Liver (tissue), 3 donors: Measurements from ENCODE around the gene FMO2.

Experiments used
- GABPA ChIP-seq, 2 donors: IDR thresholded peaks in 1 of 2; conservative IDR thresholded peaks in 1 of 2; 2 replicates each; pipeline ENCODE4 v1.6.1; 2016; ENCODE audit warnings: antibody characterized with exemption in 2 of 2, mild to moderate bottlenecking in 1 of 2, moderate library complexity in 1 of 2
- JUND ChIP-seq, 2 donors: IDR thresholded peaks; 2 replicates each; pipeline ENCODE4 v1.6.1; 2016; ENCODE audit warnings: antibody characterized with exemption in 2 of 2
- NR2F2 ChIP-seq: IDR thresholded peaks from 2 replicates; pipeline ENCODE4 v1.6.1; 2016; ENCODE audit warnings: antibody characterized with exemption
- RAD21 ChIP-seq, 2 donors: IDR thresholded peaks; 2 replicates each; pipeline ENCODE4 v1.6.1; 2016; ENCODE audit warnings: antibody characterized with exemption in 2 of 2, mild to moderate bottlenecking in 2 of 2
- RXRA ChIP-seq, 2 donors: IDR thresholded peaks; 2 replicates each; pipeline ENCODE4 v1.6.1; 2017 to 2018; ENCODE audit warnings: antibody characterized with exemption in 2 of 2, mild to moderate bottlenecking in 1 of 2
- YY1 ChIP-seq: IDR thresholded peaks from 2 replicates; pipeline ENCODE4 v1.6.1; 2016; ENCODE audit warnings: antibody characterized with exemption, mild to moderate bottlenecking
- TF ChIP-seq, protein P1 (sequence below): fragments of 150-350 bp; IDR thresholded peaks from 2 replicates; pipeline ENCODE4 v1.5.1; 2017; ENCODE audit warnings: improper control_type of control experiment, low read depth, low read length; ENCODE audit not compliant: missing input control
- TF ChIP-seq, protein P2 (sequence below): IDR thresholded peaks from 2 replicates; pipeline ENCODE4 v1.6.1; 2016; ENCODE audit warnings: antibody characterized with exemption, mild to moderate bottlenecking
- TF ChIP-seq, protein P3 (sequence below): IDR thresholded peaks from 2 replicates; pipeline ENCODE4 v1.6.1; 2016; ENCODE audit warnings: antibody characterized with exemption
- donor health status: healthy.
- donor health status: healthy.

DNA sequence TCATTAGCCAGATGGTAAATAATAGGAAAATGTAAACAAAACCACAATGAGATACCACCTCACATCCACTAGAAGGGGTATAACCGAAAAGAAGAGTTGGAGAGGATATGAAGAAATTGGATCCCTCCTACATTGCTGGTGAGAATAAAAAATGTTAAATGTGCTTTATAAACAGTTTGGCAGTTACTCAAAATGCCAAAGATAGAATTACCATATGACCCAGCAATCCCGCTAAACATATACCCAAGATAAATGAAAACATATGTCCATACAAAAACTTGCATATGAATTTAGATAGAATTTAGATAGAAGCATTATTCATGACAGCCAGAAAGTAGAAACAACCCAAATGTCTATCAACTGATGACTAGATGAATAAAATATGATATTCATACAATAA, 4.4 kb upstream of the FMO2 start:
- no peak for TF ChIP-seq RAD21 (IDR thresholded peaks at IDR 0.05)
- TF ChIP-seq, protein P1, sequence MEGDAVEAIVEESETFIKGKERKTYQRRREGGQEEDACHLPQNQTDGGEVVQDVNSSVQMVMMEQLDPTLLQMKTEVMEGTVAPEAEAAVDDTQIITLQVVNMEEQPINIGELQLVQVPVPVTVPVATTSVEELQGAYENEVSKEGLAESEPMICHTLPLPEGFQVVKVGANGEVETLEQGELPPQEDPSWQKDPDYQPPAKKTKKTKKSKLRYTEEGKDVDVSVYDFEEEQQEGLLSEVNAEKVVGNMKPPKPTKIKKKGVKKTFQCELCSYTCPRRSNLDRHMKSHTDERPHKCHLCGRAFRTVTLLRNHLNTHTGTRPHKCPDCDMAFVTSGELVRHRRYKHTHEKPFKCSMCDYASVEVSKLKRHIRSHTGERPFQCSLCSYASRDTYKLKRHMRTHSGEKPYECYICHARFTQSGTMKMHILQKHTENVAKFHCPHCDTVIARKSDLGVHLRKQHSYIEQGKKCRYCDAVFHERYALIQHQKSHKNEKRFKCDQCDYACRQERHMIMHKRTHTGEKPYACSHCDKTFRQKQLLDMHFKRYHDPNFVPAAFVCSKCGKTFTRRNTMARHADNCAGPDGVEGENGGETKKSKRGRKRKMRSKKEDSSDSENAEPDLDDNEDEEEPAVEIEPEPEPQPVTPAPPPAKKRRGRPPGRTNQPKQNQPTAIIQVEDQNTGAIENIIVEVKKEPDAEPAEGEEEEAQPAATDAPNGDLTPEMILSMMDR = no peak
- TF ChIP-seq JUND (IDR thresholded peaks at IDR 0.05) = no peak
- no peak for TF ChIP-seq RXRA (IDR thresholded peaks at IDR 0.05)
- TF ChIP-seq, protein P2, sequence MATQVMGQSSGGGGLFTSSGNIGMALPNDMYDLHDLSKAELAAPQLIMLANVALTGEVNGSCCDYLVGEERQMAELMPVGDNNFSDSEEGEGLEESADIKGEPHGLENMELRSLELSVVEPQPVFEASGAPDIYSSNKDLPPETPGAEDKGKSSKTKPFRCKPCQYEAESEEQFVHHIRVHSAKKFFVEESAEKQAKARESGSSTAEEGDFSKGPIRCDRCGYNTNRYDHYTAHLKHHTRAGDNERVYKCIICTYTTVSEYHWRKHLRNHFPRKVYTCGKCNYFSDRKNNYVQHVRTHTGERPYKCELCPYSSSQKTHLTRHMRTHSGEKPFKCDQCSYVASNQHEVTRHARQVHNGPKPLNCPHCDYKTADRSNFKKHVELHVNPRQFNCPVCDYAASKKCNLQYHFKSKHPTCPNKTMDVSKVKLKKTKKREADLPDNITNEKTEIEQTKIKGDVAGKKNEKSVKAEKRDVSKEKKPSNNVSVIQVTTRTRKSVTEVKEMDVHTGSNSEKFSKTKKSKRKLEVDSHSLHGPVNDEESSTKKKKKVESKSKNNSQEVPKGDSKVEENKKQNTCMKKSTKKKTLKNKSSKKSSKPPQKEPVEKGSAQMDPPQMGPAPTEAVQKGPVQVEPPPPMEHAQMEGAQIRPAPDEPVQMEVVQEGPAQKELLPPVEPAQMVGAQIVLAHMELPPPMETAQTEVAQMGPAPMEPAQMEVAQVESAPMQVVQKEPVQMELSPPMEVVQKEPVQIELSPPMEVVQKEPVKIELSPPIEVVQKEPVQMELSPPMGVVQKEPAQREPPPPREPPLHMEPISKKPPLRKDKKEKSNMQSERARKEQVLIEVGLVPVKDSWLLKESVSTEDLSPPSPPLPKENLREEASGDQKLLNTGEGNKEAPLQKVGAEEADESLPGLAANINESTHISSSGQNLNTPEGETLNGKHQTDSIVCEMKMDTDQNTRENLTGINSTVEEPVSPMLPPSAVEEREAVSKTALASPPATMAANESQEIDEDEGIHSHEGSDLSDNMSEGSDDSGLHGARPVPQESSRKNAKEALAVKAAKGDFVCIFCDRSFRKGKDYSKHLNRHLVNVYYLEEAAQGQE = no peak
- TF ChIP-seq NR2F2 = no peak
- TF ChIP-seq YY1 = no peak
- TF ChIP-seq, protein P3, sequence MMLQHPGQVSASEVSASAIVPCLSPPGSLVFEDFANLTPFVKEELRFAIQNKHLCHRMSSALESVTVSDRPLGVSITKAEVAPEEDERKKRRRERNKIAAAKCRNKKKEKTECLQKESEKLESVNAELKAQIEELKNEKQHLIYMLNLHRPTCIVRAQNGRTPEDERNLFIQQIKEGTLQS = no peak
- no peak for TF ChIP-seq GABPA (IDR thresholded peaks at IDR 0.05 in 1 of 2, conservative IDR thresholded peaks at IDR 0.05 in 1 of 2)
